HG03439 (cell line): ENCODE measurements around the gene POTEJ.
"Not testable (repeated sequence)": the region's sequence is repeated elsewhere in the genome, so short reads cannot be mapped to it uniquely, and the experiment has no call there.

ENCODE experiments used
- ATAC-seq: cut with Tn5 transposase; IDR thresholded peaks from one replicate; pipeline ENCODE4 v1.9.1; 2021; ENCODE audit warnings: mild to moderate bottlenecking, moderate library complexity; ENCODE audit not compliant: unreplicated experiment

The POTEJ gene

GRCh38 chr2:130611140-130611539, at the start of gene POTEJ:
POTEJ (plus strand) TSS chr2:130611440; CDS start chr2:130611533, 93 bp downstream.
- not testable (repeated sequence) for ATAC-seq

GRCh38 chr2:130566165-130566564, 45.1 kb upstream of the POTEJ start:
- not testable (repeated sequence) for ATAC-seq

DNA sequence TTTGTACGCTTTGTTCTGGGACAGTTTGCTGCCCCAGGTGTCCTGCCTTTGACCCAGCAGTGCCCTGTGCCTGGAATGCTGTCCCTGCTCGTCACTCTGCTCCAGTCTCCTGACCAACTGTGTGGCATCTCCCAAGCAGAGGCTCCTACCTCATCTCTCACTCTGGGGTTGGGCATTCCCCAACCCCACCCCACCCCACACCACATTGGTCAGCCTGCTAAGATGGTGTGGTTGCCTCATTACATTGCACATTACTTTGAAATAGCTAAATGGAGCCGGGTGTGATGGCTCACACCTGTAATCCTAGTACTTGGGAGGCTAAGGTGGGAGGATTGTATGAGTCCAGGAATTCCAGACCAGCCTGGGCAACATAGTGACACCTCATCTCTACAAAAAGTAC, 39.3 kb upstream of the POTEJ start:
- ATAC-seq: not testable (repeated sequence)

DNA sequence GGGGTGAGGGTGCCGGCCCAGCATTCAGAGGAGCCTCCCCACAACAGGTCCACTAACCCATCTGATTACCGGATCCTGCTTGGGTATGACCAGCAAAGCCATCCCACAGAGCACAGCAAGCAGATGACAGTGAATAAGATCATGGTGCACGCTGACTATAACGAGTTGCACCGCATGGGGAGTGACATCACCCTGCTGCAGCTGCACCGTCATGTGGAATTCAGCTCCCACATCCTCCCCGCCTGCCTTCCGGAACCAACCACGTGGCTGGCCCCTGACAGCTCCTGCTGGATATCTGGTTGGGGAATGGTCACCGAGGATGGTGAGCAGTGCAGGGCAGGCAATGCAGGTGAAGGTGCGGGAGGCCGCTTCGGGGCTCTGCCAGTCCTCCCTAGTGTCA, 37.0 kb upstream of the POTEJ start:
- ATAC-seq: not testable (repeated sequence)

- ATAC-seq: not testable (repeated sequence)
These were observed 34.9 kb upstream of the POTEJ start for GRCh38 chr2:130576209-130576784.

- ATAC-seq: not testable (repeated sequence)
These were observed 33.7 kb upstream of the POTEJ start for GRCh38 chr2:130577559-130577958.

- not testable (repeated sequence) for ATAC-seq
These were observed 32.1 kb upstream of the POTEJ start for GRCh38 chr2:130579121-130579520.

- not testable (repeated sequence) for ATAC-seq
These were observed 29.7 kb upstream of the POTEJ start for GRCh38 chr2:130581491-130581890.

- not testable (repeated sequence) for ATAC-seq
These were observed 28.3 kb upstream of the POTEJ start for GRCh38 chr2:130582970-130583369.

- not testable (repeated sequence) for ATAC-seq
These were observed 27.7 kb upstream of the POTEJ start for GRCh38 chr2:130583582-130583981.

- not testable (repeated sequence) for ATAC-seq
These were observed 26.5 kb upstream of the POTEJ start for GRCh38 chr2:130584726-130585125.

DNA sequence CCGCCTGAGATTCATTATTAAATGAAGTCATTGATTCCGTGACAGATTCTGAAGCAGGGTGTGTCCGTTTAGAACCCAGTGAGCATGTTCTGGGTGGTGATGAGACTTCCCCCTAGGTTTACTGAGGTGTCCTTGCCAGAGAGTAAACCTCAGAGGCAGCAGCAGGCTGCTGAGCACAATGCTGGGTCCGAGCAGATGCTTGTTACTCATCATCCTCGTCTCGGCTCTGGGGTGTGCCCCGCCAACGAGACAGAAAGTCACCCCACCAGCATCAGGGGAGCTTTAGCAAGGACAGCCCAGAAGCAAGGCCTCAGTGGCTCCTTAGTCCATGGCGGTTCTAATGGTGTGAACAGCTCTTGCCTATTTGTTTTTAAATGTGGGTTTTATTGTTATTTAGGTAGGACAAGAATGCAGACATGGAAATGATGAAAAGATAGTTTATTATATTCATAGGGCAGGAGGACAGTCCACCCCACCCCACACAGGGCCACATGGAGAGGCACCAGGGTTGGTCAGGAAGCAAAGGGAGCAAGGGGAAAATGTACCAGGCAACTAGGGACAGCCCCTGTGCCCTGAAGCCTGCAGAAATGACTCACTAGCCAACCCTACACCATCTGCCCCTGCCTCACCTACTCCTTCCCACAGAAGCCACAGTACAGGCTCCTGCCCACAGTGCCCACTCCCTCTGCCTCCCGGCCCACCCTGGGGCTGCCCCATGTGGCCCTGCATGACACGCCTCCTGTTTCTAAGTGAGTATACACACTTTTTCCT, 22.4 kb upstream of the POTEJ start:
- peak; percentile 84 for ATAC-seq

DNA sequence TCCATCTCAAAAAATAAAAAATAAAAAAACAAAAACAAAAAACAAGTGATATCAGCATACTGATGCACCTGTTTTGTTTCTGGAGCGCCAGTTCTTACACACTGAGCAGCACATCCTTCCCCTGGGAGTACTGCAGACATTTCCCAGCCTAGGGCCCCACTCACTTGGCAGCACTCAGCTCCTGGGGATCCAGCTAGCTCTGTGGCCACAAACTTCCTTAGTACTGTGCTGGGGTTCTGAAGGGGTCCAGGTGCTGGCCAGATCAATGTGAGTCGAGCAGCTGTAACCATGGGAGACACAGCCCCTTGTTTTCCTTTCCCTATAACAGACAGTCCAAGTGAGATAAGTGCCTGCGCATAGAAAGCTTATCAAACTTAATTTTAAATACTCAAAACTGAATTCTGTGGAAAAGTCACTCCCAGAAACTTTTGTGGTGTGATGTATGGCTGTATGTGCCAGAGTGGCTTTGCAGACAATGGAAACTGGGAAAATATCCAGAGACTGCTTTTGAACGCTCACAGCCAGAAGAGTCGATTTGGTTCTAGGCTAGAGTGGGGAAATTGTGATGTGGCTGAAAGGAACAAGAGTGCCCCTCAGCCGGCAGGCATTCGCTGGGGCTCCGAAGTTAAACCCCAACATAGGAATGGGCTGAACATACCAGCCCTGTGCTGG, 20.9 kb upstream of the POTEJ start:
- ATAC-seq: not testable (repeated sequence)

DNA sequence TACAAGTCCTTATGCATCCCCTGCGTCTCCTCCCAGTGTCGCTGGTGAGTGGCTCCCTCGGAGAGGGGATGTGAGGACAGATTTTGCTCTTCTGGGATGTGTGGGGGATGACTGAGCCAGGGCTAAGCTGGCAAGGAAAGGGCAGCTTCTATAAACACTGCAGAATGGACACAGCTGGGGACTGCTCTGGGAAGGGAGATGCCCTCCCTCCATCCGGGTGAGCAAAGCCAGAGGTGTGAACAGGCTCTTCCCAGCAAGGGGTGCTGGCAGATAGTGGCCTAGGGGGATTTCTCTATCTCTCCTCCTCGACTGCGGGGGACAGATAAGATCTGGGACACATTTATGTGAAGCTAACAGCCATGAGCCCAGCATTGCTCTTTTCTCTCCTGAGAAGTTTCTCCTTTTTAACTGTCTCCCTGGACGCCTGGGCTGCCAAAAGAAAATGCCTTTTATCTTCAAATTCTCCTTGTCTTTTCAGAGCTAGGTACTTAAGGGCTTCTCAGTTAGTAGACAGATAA, 20.3 kb upstream of the POTEJ start:
- not testable (repeated sequence) for ATAC-seq

DNA sequence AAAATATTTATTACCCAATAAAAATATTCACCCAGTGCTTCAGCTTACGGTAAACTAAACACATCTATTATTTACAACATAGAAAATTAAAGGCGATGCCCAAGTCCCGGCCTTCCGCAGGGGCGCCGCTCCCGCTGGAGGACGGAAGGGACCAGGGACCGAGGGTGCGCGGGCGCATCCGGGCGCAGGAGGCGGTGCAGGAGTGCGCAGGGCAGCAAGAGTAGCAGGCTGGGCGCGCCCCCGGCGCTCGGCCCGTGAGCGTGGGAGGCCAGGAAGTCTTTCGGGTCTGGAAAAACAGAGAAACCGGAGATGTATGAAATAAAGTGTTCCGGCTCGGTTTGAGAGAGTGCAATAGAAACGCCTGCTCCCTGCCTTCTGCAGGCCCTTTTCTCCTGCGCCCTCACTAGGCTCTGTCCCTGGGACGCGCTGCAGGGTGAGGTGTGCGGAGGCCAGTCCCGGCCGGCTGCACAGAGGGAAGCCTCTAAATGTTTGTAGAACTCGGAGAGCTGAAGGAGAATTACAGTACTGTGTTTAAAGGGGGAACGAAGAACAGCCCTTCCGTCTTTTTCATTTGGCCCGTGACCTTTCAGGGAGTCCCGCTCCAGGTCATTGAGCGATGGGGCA, 18.3 kb upstream of the POTEJ start:
- not testable (repeated sequence) for ATAC-seq

DNA sequence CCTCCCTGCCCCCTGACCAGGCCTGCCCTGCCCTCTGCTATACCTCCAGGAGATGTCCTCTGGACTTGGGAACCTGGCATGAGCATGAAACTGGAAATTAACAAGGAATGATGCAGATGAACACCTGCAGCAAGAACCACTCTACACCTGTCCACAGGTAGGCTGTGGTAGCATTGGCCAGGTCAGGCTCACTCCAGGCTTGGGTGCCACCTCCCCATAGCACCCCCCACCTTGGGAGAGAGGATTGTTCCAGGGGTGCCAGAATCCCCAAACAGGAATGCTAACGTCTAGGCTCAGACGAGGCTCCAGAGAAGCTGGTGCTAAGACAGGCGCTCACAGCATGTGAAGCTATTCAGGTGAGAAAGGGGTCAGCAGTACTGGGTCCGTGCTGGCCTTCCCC, 17.2 kb upstream of the POTEJ start:
- not testable (repeated sequence) for ATAC-seq

GRCh38 chr2:130596757-130597156, 14.5 kb upstream of the POTEJ start:
- not testable (repeated sequence) for ATAC-seq

DNA sequence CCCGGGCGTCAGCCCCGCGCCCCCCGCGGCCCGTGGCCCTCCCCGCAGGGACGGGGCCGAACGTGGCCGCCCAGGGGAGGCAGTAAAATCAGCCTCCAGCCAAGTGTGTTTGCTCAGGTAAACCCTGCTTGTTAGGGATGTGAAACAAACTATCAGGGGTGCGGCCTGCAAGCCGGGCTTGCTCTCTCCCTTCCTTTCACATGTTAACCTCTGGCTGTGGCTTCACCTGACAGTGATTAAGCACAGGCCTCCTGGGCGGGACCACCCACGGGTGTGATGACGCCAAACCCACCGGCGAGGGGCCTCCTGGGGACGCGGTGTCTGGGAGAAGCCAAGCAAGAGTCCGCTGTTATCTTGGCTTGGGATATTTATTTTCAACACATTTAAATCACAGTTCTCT, 13.2 kb upstream of the POTEJ start:
- not testable (repeated sequence) for ATAC-seq

DNA sequence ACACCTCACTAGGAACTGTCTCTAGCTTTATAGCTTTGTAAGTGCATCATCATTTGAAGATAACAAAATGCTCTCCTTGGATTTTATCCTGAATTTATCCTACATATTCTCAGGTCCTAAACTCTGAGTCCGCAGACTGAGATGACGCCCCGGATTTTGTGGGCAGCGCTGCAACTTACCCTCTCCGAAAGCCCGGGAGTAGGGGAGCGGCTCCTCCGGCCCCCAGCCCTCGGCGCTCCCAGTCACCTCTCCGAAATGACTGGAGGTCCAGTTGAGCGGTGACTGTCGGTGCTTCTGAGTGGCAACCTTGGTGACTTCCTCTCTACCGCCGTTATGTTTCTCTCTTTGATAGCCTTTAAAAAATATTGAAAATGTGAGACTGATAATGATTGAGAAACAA, 12.8 kb upstream of the POTEJ start:
- ATAC-seq: not testable (repeated sequence)

DNA sequence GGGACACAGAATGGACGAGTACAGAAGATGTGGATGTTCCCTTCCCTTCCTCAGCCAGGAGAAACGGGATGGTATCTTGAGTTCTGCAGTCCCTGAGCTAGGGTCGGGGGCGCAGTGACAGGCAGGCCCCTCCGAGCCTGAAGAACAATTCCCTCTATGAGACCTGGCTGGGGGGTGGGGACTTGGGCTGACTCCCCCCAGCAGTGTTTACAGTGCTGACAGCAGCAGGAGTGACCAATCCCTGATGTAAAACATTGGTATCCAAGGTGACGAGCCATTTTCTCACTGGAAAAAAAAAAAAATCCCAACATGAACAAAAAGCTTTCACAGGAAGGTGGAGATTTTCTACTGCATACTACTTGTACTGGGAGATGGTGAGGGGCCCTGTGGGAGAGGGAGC, 11.8 kb upstream of the POTEJ start, which contains the start of gene CFC1:
TSS of gene CFC1 (minus strand) at position 183 of the 400 bp plus-strand sequence. CDS start 288 bp downstream, outside the sequence.
- not testable (repeated sequence) for ATAC-seq

DNA sequence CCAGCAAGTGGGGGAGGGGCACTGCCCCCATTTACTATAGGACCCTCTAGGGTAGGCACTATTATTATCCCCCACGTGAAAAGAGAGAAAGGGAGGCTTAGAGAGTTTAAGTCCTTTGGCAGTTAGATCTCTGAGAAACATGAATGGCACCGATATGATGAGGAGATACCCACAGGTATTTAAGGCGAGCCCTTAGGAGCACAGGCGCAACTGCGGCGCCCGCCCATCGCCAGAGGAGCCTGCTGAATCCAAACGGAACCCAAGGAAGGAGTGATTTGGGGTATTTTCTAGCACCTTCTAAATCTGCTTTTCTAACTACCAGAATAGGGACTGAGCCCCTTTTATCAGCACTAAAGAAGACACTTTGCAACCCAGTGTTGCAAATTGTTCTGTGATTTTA, 11.3 kb upstream of the POTEJ start:
- not testable (repeated sequence) for ATAC-seq
